ENCODE data around the gene CAVIN2.

CAVIN2 gene

DNA sequence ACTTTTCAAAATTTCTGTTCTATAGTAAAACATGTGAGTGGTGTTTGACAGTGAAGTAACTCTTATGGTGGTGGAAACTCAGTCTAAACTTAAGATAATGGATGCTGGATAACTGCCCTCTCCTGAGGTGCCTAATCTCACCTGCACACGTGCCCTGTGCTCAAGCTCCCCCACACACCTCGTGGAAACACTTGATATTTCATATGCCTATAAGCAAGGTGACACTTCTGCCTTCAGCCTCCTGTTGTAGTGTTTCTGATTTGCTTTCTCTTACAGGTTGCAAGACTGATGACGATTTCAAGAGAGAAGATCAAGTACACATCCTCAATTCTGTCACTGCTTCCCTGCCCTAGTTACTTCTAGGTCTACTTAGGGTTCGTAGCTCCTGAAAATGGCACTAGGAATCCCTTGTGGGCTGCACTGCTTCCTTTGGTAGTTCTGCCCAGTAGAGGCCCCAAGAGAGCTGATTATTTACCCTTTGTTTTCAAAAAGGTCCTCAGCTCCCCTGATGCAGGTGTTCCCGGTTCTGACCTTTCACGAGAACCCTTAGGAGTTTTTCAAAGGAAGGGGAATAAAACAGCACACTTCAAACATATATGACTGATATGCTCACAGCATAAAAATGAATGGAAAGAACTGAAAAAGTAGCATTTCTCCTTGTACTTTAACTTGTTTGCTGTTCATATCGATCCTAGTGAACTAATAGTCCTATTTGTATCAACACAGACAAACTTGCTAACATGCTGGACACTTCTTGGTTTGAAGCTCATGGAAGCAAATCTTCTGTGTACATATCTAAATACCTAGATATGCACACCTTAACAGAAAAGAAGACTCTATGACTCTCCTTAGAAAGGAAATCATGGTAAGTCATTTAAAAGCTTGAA, 6.7 kb downstream of the CAVIN2 start:
- TF ChIP-seq, protein P1, sequence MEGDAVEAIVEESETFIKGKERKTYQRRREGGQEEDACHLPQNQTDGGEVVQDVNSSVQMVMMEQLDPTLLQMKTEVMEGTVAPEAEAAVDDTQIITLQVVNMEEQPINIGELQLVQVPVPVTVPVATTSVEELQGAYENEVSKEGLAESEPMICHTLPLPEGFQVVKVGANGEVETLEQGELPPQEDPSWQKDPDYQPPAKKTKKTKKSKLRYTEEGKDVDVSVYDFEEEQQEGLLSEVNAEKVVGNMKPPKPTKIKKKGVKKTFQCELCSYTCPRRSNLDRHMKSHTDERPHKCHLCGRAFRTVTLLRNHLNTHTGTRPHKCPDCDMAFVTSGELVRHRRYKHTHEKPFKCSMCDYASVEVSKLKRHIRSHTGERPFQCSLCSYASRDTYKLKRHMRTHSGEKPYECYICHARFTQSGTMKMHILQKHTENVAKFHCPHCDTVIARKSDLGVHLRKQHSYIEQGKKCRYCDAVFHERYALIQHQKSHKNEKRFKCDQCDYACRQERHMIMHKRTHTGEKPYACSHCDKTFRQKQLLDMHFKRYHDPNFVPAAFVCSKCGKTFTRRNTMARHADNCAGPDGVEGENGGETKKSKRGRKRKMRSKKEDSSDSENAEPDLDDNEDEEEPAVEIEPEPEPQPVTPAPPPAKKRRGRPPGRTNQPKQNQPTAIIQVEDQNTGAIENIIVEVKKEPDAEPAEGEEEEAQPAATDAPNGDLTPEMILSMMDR (IDR thresholded peaks at IDR 0.05; ENCODE audit: low read depth, low read length), result no peak
- H3K4me3 ChIP-seq (ENCODE audit: low read depth, low read length), result no peak overlapping the region

DNA sequence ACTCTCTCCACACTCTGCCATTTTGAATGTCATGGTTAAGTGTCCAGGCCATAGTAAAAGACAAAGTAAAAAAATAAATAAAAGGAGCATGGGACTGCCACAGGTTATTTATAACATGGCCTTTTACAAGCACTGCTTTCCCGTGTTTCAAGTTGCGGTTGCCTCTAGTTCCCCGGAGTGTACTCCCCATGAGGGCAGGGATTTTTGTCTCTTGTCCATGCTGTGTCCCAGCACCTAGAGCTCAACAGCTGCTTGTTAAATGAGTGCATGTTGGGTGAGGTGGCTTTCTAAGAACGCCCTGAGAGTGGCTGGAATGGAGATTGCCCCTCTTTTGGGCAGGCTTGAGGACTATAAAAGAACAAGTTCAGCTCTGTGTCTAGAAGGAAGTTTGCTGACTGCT, 8.4 kb downstream of the CAVIN2 start:
- H3K4me3 ChIP-seq (ENCODE audit: low read depth, low read length), result no peak overlapping the region
- TF ChIP-seq, protein P1 (IDR thresholded peaks at IDR 0.05; ENCODE audit: low read depth, low read length), result no peak

DNA sequence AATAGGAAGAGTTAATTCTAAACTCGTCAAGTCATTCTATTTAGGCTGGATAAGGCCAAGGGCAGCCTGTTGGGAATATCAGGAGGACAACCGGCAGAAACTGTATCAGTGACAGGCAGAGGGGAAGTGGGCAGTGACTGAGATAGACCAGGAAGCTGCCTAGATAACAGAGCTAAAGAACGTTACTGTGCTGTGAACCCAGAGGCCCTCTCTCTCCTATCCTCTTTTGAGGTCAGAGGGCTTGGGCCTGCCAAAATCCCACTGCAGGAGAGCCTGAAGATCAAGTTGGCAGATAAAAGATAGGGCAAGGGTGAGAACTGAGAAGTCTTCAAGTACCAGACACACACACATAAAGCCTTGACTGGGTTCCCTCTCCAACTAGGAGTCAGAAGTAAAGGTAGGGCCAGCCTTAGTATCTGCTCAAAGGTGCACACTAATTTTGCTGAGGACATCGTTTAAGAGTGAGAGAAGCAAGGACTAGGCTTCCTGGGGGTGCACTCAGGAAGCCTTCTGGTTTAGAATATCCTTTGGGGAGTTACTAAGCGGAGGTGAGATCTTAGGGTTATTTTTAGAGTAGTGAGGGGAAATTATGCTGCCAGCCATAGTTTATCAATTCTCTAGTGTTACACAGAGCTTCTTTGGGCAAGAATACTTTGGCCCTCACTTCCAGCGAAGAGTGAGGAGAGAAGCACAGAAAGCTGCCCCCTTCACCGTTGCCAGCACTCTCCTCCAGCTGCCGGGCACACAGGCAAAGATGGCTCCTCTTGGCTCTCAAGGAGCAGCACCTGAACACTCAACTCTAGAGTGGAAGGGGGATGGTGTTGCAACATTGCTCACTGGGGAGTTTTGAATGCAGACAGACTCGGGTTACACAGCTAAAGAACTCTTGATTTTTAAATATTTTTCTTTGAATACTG, 9.8 kb downstream of the CAVIN2 start:
- TF ChIP-seq, protein P1 (IDR thresholded peaks at IDR 0.05; ENCODE audit: low read depth, low read length), result no peak
- no peak overlapping the region for H3K4me3 ChIP-seq (ENCODE audit: low read depth, low read length)

DNA sequence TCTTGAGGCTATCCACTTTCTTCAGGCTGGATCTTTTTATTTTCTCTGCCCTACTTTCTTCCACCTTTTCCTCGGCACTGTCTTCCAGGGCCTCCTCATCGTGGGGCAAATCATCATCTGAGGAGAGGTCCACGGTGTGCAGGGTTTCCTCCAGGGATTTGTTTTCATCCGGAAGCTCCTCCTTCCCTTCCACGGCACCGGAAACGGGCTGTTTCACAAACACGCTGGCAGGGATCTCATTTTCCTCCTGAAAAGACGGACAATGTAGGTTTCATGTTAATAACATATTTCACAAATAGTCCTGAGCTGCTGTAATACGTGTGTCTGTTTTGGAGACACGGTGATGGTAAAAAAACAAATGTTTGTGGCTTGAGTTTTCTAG, 10.4 kb downstream of the CAVIN2 start:
- TF ChIP-seq, protein P1 (IDR thresholded peaks at IDR 0.05; ENCODE audit: low read depth, low read length), result no peak
- no peak overlapping the region for H3K4me3 ChIP-seq (ENCODE audit: low read depth, low read length)

DNA sequence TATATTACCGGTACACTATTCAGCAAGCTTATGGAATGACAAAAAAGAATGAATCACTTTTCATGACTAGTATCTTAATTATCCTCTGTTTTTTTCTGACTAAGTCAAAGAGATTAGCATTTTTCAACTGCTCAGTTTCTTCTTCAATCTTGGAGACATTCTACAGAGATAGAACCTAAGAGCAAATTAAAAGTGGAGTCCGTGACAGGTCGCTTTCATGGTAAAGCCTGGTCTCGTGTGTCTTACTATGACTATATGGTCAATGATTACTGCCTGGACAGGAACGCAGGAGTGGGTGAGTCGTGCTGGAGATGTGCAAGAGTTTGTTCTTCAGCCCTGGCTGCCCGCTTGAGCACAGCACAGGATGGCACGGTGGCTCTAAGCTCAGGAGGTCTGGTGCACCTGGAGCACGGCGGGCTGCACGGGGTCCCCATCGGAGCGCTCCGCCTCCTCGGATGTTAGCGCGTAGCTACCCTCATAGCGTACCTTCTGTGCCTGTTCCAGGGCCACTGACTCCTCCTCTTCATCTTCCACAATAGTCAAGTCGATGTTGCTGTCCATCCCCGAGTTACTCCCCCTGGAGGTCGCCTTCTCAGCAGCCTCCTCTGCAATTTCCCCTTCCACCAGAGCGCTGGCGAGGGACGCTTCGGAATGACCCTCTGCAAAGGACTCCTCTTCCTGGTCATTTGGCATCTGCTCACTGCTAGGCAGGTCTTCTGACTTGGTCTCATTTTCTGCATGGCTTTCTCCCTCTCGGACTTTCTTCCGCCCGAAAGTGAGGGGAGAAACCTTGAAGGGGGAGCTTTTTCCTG, 11.1 kb downstream of the CAVIN2 start:
- TF ChIP-seq, protein P1 (IDR thresholded peaks at IDR 0.05; ENCODE audit: low read depth, low read length), result no peak
- no peak overlapping the region for H3K4me3 ChIP-seq (ENCODE audit: low read depth, low read length)

DNA sequence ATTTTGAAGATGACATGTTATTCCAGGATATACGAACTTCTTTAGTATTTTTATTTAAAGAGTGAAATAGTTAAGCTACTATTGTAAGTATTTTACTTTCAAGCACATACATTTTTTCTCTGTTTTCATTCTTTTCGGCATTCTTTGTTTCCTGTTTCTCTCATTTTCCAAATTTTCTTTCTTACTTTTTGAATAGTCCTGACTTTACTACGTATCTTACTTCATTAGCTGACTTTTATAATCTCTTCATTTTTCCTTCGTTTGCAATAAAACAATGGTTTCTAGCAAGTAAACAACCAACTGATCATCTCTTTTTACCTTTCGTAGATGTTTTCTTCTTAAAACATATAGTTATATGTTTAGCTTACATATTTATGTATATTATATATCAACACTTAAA, 11.8 kb downstream of the CAVIN2 start:
- TF ChIP-seq, protein P1 (IDR thresholded peaks at IDR 0.05; ENCODE audit: low read depth, low read length), result no peak
- H3K4me3 ChIP-seq (ENCODE audit: low read depth, low read length), result no peak overlapping the region
